GM19324 (cell line): ENCODE results near the gene ST6GALNAC3.

Experiments used
- ATAC-seq: cut with Tn5 transposase; IDR thresholded peaks from one replicate; pipeline ENCODE4 v1.9.1; 2021; ENCODE audit warnings: mild to moderate bottlenecking, moderate library complexity; ENCODE audit not compliant: unreplicated experiment, low FRiP score

The ST6GALNAC3 gene

GRCh38 chr1:76474922-76475321 is 400.4 kb downstream of the ST6GALNAC3 start:
- ATAC-seq: no peak

- no peak for ATAC-seq
Observed at GRCh38 chr1:76477156-76477555, 402.6 kb downstream of the ST6GALNAC3 start.

- ATAC-seq: no peak
Observed at GRCh38 chr1:76480827-76481226, 406.3 kb downstream of the ST6GALNAC3 start.

GRCh38 chr1:76481672-76482071 is 407.1 kb downstream of the ST6GALNAC3 start:
- no peak for ATAC-seq

- ATAC-seq: no peak
Observed at GRCh38 chr1:76482272-76482671, 407.7 kb downstream of the ST6GALNAC3 start.

GRCh38 chr1:76491737-76492136 is 417.2 kb downstream of the ST6GALNAC3 start:
- no peak for ATAC-seq

- ATAC-seq: no peak
Observed at GRCh38 chr1:76492752-76493430, 418.3 kb downstream of the ST6GALNAC3 start.

- ATAC-seq: no peak
Observed at GRCh38 chr1:76494807-76495206, 420.3 kb downstream of the ST6GALNAC3 start.

- ATAC-seq: no peak
Observed at GRCh38 chr1:76496871-76497270, 422.3 kb downstream of the ST6GALNAC3 start.

GRCh38 chr1:76500116-76500515 is 425.6 kb downstream of the ST6GALNAC3 start:
- ATAC-seq: no peak

- ATAC-seq: no peak
Observed at GRCh38 chr1:76501136-76501535, 426.6 kb downstream of the ST6GALNAC3 start.

- ATAC-seq: no peak
Observed at GRCh38 chr1:76501586-76502219, 427.2 kb downstream of the ST6GALNAC3 start.

GRCh38 chr1:76503100-76503499 is 428.6 kb downstream of the ST6GALNAC3 start:
- ATAC-seq: no peak

- no peak for ATAC-seq
Observed at GRCh38 chr1:76503736-76504135, 429.2 kb downstream of the ST6GALNAC3 start.

GRCh38 chr1:76507376-76507775 is 432.8 kb downstream of the ST6GALNAC3 start:
- ATAC-seq: no peak

GRCh38 chr1:76508871-76509270 is 434.3 kb downstream of the ST6GALNAC3 start:
- ATAC-seq: no peak

GRCh38 chr1:76510672-76511557 is 436.4 kb downstream of the ST6GALNAC3 start:
- ATAC-seq: no peak

GRCh38 chr1:76511558-76512179 is 437.1 kb downstream of the ST6GALNAC3 start:
- ATAC-seq: no peak

- ATAC-seq: no peak
Observed at GRCh38 chr1:76530953-76531352, 456.4 kb downstream of the ST6GALNAC3 start.

- no peak for ATAC-seq
Observed at GRCh38 chr1:76541618-76542017, 467.1 kb downstream of the ST6GALNAC3 start.

GRCh38 chr1:76542359-76542758 is 467.8 kb downstream of the ST6GALNAC3 start:
- no peak for ATAC-seq
